NCI-H774 (cell line): ENCODE results near the gene SMIM26.
A peak's percentile ranks its signal among the peaks of the same experiment; 100 is the strongest.
"Not testable (repeated sequence)": the region's sequence is repeated elsewhere in the genome, so short reads cannot be mapped to it uniquely, and the experiment has no call there.

Source experiments
- DNase-seq: peaks from one replicate; lab custom pipeline; 2025; lab: John Stamatoyannopoulos, UW

Gene SMIM26

GRCh38 chr20:18566892-18567738 lies at the start of gene SMIM26:
SMIM26 (plus strand) TSS chr20:18567432; CDS start chr20:18567479, 47 bp downstream.
- peak; percentile 93 for DNase-seq

GRCh38 chr20:18522066-18522465 lies 45.2 kb upstream of the SMIM26 start:
- not testable (repeated sequence) for DNase-seq

- DNase-seq, result no peak
Measured at GRCh38 chr20:18523066-18523465, 44.2 kb upstream of the SMIM26 start.

GRCh38 chr20:18524646-18525045 lies 42.6 kb upstream of the SMIM26 start:
- DNase-seq, result no peak

- not testable (repeated sequence) for DNase-seq
Measured at GRCh38 chr20:18526761-18527160, 40.5 kb upstream of the SMIM26 start.

GRCh38 chr20:18527339-18527738 lies 39.9 kb upstream of the SMIM26 start:
- DNase-seq, result no peak

GRCh38 chr20:18527836-18528235 lies 39.4 kb upstream of the SMIM26 start:
- DNase-seq, result no peak

GRCh38 chr20:18529041-18529440 lies 38.2 kb upstream of the SMIM26 start:
- DNase-seq, result no peak

- no peak for DNase-seq
Measured at GRCh38 chr20:18532626-18533025, 34.6 kb upstream of the SMIM26 start.

- no peak for DNase-seq
Measured at GRCh38 chr20:18533491-18533890, 33.7 kb upstream of the SMIM26 start.

- no peak for DNase-seq
Measured at GRCh38 chr20:18533978-18534644, 33.1 kb upstream of the SMIM26 start.

GRCh38 chr20:18537651-18538050 lies 29.6 kb upstream of the SMIM26 start:
- DNase-seq, result no peak

GRCh38 chr20:18541741-18542140 lies 25.5 kb upstream of the SMIM26 start:
- DNase-seq, result no peak

GRCh38 chr20:18543216-18543615 lies 24.0 kb upstream of the SMIM26 start:
- DNase-seq, result no peak

GRCh38 chr20:18543932-18544331 lies 23.3 kb upstream of the SMIM26 start:
- DNase-seq, result peak; percentile 59

GRCh38 chr20:18545566-18545965 lies 21.7 kb upstream of the SMIM26 start:
- no peak for DNase-seq

- no peak for DNase-seq
Measured at GRCh38 chr20:18548465-18548864, 18.8 kb upstream of the SMIM26 start.

GRCh38 chr20:18553746-18554145 lies 13.5 kb upstream of the SMIM26 start:
- no peak for DNase-seq

- DNase-seq, result no peak
Measured at GRCh38 chr20:18567739-18568091, 483 bp downstream of the SMIM26 start.

GRCh38 chr20:18571009-18571408 lies 3.8 kb downstream of the SMIM26 start:
- no peak for DNase-seq

GRCh38 chr20:18571578-18571977 lies 4.3 kb downstream of the SMIM26 start:
- no peak for DNase-seq

- DNase-seq, result no peak
Measured at GRCh38 chr20:18577942-18578341, 10.7 kb downstream of the SMIM26 start.

GRCh38 chr20:18578581-18578980 lies 11.3 kb downstream of the SMIM26 start:
- no peak for DNase-seq
